T47D (cell line): ENCODE data around the gene EEF1G.
A peak's percentile ranks its signal among the peaks of the same experiment; 100 is the strongest.

Experiments used
- DNase-seq, 2 experiments: peaks; one replicate each; pipeline versions ENCODE4 v3.0.0 to v3.0.0-alpha.2; 2011 to 2012; ENCODE audit warnings: low read depth in 1 of 2, low spot score in 1 of 2
- JUND ChIP-seq: IDR thresholded peaks from 2 replicates; pipeline ENCODE4 v1.6.1; 2012; ENCODE audit warnings: low read depth
- in situ Hi-C: cut with HindIII; loops from 2 replicates; pipeline ENCODE4 v1.10.0; 2016; ENCODE audit warnings: low sequenced_read_pairs, low pct_unique_long_range_greater_than_20kb

The EEF1G gene

GRCh38 chr11:62610814-62611704 lies 37.4 kb upstream of the EEF1G start:
- in situ Hi-C loops = no loop called here
- DNase-seq = no peak
- no peak for TF ChIP-seq JUND

GRCh38 chr11:62610403-62610802 lies 36.7 kb upstream of the EEF1G start:
- no peak for TF ChIP-seq JUND
- in situ Hi-C loops = no loop called here
- no peak for DNase-seq

GRCh38 chr11:62608776-62609175 lies 35.1 kb upstream of the EEF1G start:
- DNase-seq = no peak
- TF ChIP-seq JUND = no peak
- in situ Hi-C loops = no loop called here

GRCh38 chr11:62607714-62608113 lies 34.0 kb upstream of the EEF1G start:
- DNase-seq = no peak
- in situ Hi-C loops = no loop called here
- no peak for TF ChIP-seq JUND

- in situ Hi-C loops = no loop called here
- no peak for DNase-seq
- no peak for TF ChIP-seq JUND
Observed at GRCh38 chr11:62605902-62606301, 32.2 kb upstream of the EEF1G start.

GRCh38 chr11:62605467-62605866 lies 31.8 kb upstream of the EEF1G start:
- DNase-seq = no peak
- TF ChIP-seq JUND = no peak
- in situ Hi-C loops = no loop called here

- DNase-seq = no peak
- in situ Hi-C loops = no loop called here
- TF ChIP-seq JUND = no peak
Observed at GRCh38 chr11:62604460-62605120, 30.9 kb upstream of the EEF1G start.

- DNase-seq = peak in 1 of 2 experiments; percentile 35
- TF ChIP-seq JUND = no peak
- in situ Hi-C loops = no loop called here
Observed at GRCh38 chr11:62603776-62604299, 30.1 kb upstream of the EEF1G start.

- no peak for TF ChIP-seq JUND
- in situ Hi-C loops = no loop called here
- no peak for DNase-seq
Observed at GRCh38 chr11:62603072-62603408, 29.3 kb upstream of the EEF1G start.

GRCh38 chr11:62602141-62603071 lies 28.7 kb upstream of the EEF1G start:
- TF ChIP-seq JUND = no peak
- no peak for DNase-seq
- in situ Hi-C loops = no loop called here

- peak; percentile 94 to 99 for DNase-seq
- TF ChIP-seq JUND = no peak
- in situ Hi-C loops = no loop called here
Observed at GRCh38 chr11:62601372-62602140, 27.9 kb upstream of the EEF1G start, which contains the start of gene MTA2. Gene MTA2 (minus strand): TSS chr11:62601865. CDS start chr11:62601450, 415 bp downstream.

- TF ChIP-seq JUND = no peak
- in situ Hi-C loops = no loop called here
- DNase-seq = peak; percentile 47 to 54
Observed at GRCh38 chr11:62601122-62601371, 27.4 kb upstream of the EEF1G start.
